NCI-H2171 (cell line): ENCODE results near the gene MLH3.

Experiments used
- DNase-seq: peaks from one replicate; lab custom pipeline; 2025; lab: John Stamatoyannopoulos, UW

MLH3 gene

DNA sequence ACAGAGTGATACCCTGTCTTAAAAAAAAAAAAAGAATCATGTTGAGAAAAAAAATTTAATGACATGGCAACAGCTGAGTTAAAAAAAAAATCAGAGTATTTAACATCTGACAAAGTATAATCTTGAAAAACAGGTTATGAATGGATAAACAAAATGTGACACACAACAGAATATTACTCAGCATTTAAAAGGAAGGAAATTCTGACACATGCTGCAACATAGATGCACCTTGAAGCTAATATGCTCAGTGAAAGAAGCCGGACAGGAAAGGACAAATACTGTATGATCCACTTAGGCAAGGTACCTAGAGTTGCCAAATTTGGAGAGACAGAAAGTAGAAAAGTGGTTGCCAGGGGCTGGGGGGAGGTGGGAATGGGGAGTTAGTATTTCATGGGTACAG, 67.9 kb downstream of the MLH3 start:
- DNase-seq: no peak

GRCh38 chr14:74982661-74983060, 68.6 kb downstream of the MLH3 start:
- DNase-seq: no peak

GRCh38 chr14:74981833-74982232, 69.4 kb downstream of the MLH3 start:
- DNase-seq: no peak

DNA sequence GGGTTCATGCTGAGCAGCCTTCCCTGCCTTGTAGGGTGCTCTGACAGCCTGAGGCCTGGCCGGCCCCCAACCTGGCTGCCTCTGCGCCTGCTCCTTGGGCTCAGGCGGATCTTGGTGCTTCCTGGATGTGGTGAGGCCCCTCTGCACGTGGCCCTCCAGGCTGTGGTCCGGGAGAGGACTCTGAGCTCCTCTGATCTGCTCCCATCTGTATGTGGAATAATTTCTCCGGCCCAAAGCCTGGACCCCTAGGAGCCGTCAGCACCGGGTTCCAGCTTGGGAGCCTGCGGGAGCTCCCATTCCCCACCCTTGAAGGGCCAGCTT, 69.8 kb downstream of the MLH3 start:
- no peak for DNase-seq

GRCh38 chr14:74980731-74981461, 70.4 kb downstream of the MLH3 start:
- DNase-seq: no peak

DNA sequence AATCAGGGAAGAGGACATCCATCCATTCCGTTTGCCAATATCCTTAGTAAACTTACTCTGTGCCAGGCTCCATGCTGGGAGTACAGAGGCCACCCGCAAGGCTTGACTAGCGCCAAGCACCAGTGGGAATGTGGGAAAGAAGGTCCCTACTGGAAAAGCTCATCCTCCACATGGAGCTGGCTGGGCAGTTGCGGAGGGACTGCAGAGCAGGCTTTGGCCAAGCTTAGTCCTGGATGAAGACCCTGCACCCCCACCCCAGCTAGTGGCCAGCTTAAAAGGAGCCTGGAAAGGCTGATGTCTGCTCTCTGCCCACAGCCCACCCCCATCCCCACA, 70.9 kb downstream of the MLH3 start:
- no peak for DNase-seq

DNA sequence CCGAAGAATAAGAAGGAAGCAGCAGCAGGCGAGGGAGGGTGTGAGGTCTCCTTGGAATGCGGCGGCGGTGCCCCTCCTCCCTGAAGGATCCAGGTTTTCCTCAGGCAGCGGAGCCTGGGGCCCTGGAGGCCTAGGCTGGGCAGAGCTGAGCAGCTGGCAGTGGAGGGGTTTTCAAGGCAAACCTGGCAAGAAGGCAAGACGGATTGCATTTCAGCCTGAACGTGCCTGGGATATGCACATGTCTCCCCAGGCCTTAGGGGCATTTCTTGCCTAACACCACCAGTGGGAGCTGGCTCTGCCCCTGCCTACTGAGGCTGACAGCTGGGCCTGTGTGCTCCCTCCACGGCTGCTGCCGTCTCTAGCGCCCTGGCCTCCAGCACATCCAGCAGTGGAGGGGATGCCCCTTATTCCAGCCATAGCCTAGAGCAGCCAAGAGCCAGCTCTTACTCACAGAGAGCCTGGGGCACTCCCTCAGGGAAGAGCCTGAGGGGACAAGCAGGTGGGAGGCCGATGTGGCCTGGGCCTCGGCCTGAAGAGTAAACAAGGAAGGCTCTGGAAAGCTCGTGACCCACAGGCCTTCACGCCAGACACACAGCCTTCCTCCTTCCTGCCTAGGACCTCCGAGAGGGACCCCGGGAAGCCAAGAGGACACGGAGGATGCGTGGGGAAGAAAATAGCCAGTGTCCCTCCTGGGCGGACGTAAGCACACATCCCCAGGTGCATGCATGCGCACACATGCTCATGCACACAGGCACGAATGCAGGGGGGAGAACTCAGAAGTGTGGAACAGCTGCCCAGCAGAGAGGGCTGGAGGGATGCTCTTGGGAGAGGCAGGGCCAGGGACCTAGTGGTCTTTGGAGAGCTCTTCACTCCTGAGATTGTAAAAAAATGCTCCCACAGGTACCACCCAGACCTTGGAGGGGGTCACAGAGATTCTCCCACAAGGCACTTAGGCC, 71.5 kb downstream of the MLH3 start:
- DNase-seq: peak; percentile 97

- no peak for DNase-seq
Observed at GRCh38 chr14:74979029-74979428, 72.2 kb downstream of the MLH3 start.

DNA sequence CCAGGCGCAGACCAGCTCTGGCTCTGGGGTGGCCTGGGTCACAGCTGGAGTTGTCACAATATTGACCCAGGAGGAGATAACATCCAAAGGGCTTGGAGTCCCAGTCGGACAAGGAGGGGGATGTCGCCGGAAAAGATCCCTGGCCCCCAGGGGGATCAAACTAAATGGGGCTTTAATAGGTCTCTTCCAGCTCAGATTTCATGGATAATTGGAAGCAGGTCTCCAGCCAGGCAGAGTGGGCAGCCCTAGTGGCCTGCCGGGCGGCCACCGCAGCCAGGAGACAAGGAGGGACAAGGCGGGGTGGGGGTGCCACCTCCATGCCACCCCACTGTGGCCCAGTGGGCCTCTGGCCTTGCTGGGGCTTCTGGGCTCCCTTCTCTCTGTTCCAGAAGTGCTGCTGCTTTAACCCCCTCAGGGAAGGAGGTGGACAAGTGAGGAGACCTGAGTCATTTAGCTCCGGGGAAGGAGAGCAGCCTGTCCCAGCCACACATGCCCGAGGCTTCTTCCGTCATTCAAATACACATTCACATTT, 72.8 kb downstream of the MLH3 start:
- DNase-seq: no peak

DNA sequence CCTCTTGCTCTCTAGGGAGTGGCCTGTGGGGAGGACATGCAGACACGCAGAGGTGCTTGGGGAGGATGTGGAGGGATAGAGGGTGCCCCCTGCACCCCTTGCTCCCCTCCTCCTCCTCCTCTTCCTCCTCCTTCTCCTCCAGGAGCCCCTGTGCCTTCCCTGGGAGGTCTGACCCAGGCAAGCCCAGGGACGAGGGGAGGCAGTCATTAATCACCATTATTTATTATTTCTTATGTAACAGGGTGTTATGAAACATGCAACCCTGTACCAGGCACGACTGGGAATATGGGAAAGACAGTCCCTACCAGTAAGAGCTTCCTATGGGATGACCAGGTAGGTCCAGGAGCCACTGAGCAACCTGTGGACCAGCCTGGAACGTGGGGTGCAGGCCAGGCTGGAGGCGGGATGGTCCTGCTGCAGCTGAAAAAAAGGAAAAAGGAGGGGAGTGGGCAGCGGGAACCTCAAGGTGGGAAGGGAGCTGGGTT, 73.3 kb downstream of the MLH3 start:
- no peak for DNase-seq

GRCh38 chr14:74977164-74977900, 73.9 kb downstream of the MLH3 start:
- no peak for DNase-seq

GRCh38 chr14:74976264-74977113, 74.8 kb downstream of the MLH3 start:
- no peak for DNase-seq

DNA sequence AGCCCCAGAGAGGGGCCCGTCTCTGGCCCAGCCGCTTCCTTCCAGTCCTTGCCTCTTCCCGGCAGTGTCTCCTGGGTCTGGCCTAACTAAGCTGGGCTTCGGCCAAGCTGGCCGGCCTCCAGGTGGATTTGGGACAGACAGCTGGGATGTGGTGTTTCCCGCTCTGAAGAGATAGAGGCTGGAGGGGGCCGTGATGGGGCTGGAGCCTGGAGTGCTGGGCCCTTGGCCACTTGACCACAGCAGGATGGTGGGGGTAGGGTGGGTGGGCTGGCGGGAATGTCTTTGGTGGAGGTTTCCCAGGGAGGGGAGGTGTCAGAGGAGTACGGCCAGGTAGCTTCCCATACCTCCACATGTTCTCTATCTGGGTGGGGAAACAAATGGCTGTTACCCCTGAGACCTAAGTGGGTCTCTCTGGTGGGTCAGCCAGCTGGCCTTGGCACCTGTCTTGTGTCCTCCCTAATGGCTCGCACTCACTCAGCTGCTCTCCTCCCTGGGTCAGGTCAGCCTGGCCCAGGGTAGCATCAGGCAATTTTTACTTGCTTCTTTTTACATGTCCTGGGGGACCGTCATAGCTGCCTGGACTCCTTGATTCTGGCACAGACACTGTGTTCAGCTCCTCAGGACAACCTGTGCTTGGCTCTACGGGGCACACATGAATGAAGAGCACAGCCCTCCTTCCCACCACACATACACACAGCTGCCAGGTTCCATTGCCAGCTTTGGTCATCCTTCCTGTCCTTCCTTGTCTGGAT, 76.0 kb downstream of the MLH3 start:
- no peak for DNase-seq

- no peak for DNase-seq
Observed at GRCh38 chr14:74974364-74975058, 76.8 kb downstream of the MLH3 start.

DNA sequence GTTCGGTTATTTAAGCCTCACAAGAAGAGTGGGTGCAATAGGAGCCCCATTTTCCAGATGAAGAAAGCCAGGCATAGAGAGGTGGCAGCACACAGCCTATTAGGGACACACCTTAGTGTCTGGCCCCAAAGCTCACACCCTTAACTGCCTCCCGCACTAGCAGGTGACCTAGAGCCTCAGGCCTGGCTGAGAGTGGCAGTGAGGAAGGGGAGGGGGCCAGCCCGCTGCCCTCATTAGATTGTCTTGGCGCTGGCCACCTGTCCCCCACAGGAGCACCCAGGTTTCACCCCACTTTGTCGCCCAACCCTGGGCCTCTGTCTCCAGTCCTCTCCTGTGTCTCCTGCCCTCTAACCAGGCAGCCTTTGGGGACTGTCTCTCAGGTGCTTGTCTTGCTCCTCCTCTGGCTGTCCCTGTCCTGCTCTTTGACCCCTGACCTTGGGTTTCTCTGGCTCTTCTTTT, 77.3 kb downstream of the MLH3 start:
- DNase-seq: no peak

DNA sequence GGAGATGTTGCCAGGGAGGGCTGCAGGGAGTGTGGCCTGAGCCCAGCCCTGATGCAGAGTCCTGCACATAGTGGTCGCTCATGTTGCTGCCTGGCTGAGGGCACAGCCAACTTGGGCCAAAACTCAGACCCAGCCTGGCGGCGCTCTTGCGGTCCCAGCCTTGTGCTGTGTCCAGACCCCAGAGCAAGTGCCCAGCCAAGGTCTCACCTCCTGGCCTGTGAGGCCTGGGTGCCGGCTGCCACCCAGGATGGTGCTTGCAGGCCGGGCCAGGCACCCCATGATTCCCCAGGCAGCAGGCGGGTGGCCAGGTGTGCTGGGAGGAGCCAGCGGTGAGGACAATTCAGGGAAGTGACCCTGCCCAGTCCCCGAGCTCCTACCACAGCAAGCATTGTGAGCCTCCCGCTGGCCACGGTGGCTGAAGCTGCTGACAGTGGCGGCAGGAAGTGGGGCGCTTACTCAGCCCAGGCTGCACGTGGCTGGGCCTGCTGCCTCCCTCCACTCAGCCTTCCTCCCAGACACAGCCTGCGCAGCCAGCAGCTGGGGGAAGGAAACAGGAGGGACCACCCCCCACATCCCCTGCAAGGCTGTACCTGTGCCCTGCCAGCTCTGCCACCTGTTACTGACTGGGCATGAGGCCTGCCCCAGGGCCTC, 78.1 kb downstream of the MLH3 start:
- no peak for DNase-seq

DNA sequence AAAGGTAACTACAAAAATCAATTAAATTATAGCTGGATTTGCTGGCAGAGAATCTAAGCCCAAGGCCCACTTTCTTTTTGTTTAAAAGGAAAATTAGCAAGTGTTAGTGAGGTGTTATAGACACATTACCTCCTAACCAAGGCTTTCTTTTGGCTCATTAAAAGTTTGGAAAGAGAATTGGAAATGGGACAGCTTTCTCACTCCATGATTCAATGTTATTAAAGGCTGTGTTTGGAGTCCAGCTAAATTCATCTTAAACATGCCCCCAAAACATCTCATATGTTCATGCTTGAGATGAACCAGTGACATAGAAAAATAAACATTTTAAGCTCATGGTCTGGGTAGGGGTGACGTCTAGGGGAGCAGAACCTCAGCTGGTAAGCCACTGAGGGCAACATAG, 82.5 kb downstream of the MLH3 start:
- no peak for DNase-seq

- DNase-seq: no peak
Observed at GRCh38 chr14:74965486-74966153, 85.6 kb downstream of the MLH3 start.
